ENCODE results near the gene SLC22A15.

GRCh38 chr1:115927971-115928370, 48.3 kb upstream of the SLC22A15 start:
- no peak for TF ChIP-seq EZH2 (IDR thresholded peaks at IDR 0.05; ENCODE audit: borderline replicate concordance, low read length)
- TF ChIP-seq CTCF (conservative IDR thresholded peaks at IDR 0.05 in 1 of 2, IDR thresholded peaks at IDR 0.05 in 1 of 2; ENCODE audit: extremely low read depth in 1 of 2, insufficient read depth in 1 of 2, low read depth in 1 of 2, low read length in 2 of 2) = no peak
